Measurements from ENCODE around the gene KASH5.

KASH5 gene

DNA sequence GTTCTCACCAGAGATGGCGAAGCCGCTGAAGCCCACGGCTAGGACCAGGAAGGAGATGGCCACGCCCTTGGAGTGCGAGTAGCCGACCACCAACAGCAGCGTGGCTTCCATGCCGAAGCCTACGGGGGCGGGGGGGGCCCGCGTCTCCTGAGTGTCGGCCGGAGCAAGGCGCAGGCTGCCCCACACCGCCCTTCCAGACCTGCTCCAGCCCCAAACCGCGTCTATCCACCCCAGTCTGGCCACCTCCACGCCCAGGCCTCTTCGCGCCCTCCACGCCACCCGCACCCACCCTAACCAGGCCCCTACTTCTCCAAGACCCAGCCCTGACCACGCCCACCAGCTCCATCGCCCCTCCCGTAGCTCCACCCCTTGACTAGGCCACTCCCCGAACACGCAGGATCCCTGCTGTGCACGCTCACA, 43.3 kb downstream of the KASH5 start:
- Mint-ChIP-seq H3K4me1 (peaks cover 50% of the 10 kb centered on the region), H3K27ac (ENCODE audit: low read depth) (no peak overlapping the region)

DNA sequence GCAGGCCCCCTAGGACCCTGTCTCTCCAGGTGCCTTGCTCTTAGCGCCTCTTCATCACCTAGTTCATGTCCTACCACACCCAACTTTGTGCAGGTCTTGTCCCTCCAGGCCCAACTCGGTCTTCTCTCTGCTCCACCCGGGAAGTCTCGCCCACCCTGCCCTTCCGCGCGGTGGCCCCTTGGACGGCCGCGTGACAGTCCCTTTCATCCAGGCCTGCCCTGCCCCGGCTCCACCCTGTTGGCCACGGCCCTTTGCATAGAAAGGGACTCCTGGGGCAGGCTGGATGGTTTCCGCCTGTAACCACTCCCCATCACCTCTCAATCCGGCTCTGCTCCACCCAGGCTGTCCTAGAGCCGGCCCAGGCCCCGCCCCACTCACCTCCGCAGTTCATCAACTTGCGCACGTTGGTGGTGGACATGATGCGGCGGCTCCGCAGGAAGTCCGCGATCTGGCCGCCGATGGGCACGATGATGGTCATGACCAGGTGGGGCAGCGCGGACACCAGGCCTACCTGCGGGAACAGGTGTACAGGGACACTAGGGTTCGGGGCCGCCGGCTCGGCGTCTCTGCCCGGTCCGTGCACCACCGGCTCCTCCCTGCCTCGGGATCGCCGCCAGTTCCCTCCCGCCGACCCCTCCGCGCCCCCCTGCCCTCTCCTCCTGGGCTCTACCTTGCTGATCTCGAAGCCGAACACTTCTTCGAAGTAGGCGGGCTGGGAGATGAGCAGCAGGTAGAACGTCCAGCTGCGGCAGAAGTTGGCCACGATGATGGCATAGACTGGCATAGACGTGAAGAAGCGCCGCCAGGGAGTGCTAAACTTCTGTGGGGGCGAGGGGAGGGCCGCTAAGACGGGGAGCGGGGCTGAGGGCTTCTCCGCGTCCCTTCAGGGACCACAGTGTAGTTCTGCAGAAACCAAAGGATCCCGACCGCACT, 44.4 kb downstream of the KASH5 start:
- H3K4me1 Mint-ChIP-seq, result peaks cover 47% of the 10 kb centered on the region
- no peak overlapping the region for H3K27ac Mint-ChIP-seq (ENCODE audit: low read depth)
- H3K27me3 Mint-ChIP-seq, result peaks cover 95% of the 10 kb centered on the region
- no peaks in the 10 kb centered on the region for H3K9me3 Mint-ChIP-seq
- H3K4me3 Mint-ChIP-seq, result peak overlapping the region; percentile 34
- ATAC-seq (replicated peaks; ENCODE audit: extremely low read depth, poor library complexity, severe bottlenecking), result no peak
- DNase-seq (ENCODE audit: low spot score in 2 of 2), result no peak
- peaks cover 3% of the 10 kb centered on the region for H3K36me3 Mint-ChIP-seq (ENCODE audit: insufficient read depth)

More for the DNA sequence above, 43.3 kb downstream of the KASH5 start:
- Mint-ChIP-seq H3K27me3 (peaks cover 95% of the 10 kb centered on the region), H3K9me3 (no peaks in the 10 kb centered on the region), H3K4me3 (no peak overlapping the region), H3K36me3 (ENCODE audit: insufficient read depth) (peaks cover 3% of the 10 kb centered on the region)
- ATAC-seq (replicated peaks; ENCODE audit: extremely low read depth, poor library complexity, severe bottlenecking) (no peak), DNase-seq (ENCODE audit: low spot score in 2 of 2) (no peak)

DNA sequence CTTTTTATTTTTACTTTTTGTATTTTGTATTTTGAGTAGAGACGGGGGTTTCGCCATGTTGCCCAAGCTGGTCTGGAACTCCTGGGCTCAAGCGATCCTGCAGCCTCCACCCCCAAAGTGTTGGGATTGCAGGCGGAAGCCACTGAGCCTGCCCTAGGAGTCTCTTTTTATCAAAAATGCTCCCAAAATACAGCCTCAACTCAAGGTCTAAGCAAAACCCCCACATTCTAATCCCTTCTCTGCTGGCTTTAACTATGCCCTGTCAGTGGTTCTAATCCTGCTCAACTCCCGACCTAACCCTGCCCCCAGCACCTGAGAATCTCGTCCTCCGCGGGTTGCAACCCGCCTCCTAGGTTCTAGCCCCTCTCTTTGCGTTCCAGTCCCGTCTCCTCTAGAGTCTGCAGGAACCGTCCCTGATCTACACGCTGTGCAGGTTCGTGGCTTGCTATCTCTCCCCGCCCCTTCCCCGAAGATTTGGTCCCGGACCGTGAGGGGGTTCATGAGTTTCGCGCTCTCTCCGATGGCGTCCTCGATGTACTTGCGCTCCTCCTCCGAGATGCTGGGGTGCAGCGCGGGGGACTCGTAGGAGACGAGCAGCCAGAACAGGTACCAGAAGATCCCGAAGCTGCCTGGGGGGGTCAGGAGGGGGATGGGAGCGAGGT, 45.3 kb downstream of the KASH5 start:
- H3K4me3 Mint-ChIP-seq, result no peak overlapping the region
- H3K27ac Mint-ChIP-seq (ENCODE audit: low read depth), result no peak overlapping the region
- H3K36me3 Mint-ChIP-seq (ENCODE audit: insufficient read depth), result peaks cover 4% of the 10 kb centered on the region
- H3K4me1 Mint-ChIP-seq, result peaks cover 41% of the 10 kb centered on the region
- DNase-seq (ENCODE audit: low spot score in 2 of 2) (no peak), ATAC-seq (replicated peaks; ENCODE audit: extremely low read depth, poor library complexity, severe bottlenecking) (no peak)
- peaks cover 95% of the 10 kb centered on the region for H3K27me3 Mint-ChIP-seq
- H3K9me3 Mint-ChIP-seq, result no peaks in the 10 kb centered on the region

DNA sequence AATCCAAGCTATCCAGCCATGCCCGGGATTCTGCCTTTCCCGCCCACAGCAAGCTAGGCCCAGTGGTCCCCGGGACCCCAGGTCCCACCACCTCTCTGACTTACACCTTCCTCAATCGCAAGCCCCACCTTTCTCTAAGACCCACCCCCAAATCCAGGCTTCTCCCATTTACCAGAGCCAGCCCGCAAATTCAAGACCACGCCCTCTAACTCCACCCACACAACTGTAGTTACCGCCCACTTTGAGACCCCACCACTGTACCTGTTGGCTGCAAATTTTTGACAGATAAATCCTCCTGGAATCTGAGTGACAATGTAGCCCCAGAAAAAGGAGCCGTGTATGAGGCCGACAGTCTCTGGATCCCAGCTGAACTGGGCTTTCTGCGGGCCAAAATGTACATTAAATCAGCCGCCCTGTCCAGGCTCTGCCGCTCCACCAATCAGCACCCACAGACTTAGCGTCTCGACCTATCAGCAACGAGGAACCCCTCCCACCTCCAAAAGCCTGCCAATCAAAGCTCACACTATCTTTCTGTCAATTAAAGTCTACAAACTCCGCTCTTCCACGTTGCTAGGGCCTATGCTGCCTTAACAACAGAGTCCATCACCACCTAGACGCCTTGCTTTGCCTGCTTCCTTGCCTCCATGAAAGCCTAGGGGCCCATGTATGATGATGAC, 47.0 kb downstream of the KASH5 start:
- Mint-ChIP-seq H3K27me3 (peaks cover 95% of the 10 kb centered on the region), H3K4me1 (peaks cover 35% of the 10 kb centered on the region), H3K27ac (ENCODE audit: low read depth) (peak overlapping the region; percentile 2), H3K36me3 (ENCODE audit: insufficient read depth) (peaks cover 4% of the 10 kb centered on the region), H3K9me3 (no peaks in the 10 kb centered on the region), H3K4me3 (no peak overlapping the region)
- no peak for ATAC-seq (replicated peaks; ENCODE audit: extremely low read depth, poor library complexity, severe bottlenecking)
- no peak for DNase-seq (ENCODE audit: low spot score in 2 of 2)

DNA sequence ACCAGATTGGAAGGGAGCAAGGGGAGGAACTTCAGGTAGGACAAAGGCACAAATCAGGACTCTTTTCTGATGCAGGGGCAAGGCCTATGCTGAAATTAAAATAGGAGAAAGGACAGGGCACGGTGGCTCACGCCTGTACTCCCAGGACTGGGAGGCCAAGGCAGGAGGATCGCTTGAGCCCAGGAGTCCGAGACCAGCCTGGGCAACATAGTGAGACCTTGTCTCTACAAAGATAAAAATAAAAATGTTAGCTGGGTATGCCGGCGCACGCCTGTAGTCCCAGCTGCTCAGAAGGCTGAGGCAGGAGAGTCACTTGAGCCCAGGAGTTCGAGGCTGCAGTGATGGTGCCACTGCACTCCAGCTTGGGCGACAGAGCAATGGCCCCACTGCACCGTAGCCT, 47.6 kb downstream of the KASH5 start:
- no peak overlapping the region for H3K4me3 Mint-ChIP-seq
- H3K36me3 Mint-ChIP-seq (ENCODE audit: insufficient read depth), result peaks cover 5% of the 10 kb centered on the region
- H3K27ac Mint-ChIP-seq (ENCODE audit: low read depth), result peak overlapping the region; percentile 2
- DNase-seq (ENCODE audit: low spot score in 2 of 2) (no peak), ATAC-seq (replicated peaks; ENCODE audit: extremely low read depth, poor library complexity, severe bottlenecking) (no peak)
- peaks cover 35% of the 10 kb centered on the region for H3K4me1 Mint-ChIP-seq
- peaks cover 95% of the 10 kb centered on the region for H3K27me3 Mint-ChIP-seq
- no peaks in the 10 kb centered on the region for H3K9me3 Mint-ChIP-seq

DNA sequence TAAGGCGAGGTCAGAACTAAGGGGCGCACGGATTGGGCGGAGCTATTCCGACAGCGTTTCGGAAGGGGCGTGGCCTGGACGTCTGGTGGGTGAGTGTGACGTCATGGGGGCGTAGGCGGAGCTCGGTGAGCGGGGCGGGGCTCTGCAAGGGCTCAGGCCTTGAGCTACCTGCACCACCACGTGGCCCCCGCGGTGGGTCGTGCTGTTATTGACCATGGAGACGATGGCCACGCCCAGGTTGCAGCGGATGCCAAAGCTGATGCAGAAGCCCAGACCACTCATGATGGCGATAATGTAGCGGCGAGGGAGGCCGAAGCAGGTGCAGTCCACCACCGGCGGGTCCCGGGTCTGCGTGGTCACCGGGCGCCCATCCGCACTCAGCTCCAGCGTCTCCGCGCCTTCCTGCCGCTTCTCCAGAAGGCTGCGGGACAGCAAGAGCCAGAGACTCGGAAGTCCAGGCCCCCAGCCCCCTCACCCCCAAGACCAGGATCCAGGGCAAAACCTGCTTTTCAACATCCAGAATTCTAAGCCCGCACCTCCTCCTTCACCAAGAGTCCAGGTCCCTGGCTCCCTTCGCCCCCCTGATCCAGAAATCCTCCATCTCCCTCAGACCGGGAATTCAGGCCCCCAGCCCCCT, 48.5 kb downstream of the KASH5 start:
- H3K4me3 Mint-ChIP-seq, result no peak overlapping the region
- no peaks in the 10 kb centered on the region for H3K9me3 Mint-ChIP-seq
- peak in 1 of 2 donors; percentile 33 for DNase-seq (ENCODE audit: low spot score in 2 of 2)
- no peak for ATAC-seq (replicated peaks; ENCODE audit: extremely low read depth, poor library complexity, severe bottlenecking)
- H3K4me1 Mint-ChIP-seq, result peaks cover 38% of the 10 kb centered on the region
- peak overlapping the region; percentile 2 for H3K27ac Mint-ChIP-seq (ENCODE audit: low read depth)
- H3K27me3 Mint-ChIP-seq, result peaks cover 95% of the 10 kb centered on the region
- peaks cover 8% of the 10 kb centered on the region for H3K36me3 Mint-ChIP-seq (ENCODE audit: insufficient read depth)

DNA sequence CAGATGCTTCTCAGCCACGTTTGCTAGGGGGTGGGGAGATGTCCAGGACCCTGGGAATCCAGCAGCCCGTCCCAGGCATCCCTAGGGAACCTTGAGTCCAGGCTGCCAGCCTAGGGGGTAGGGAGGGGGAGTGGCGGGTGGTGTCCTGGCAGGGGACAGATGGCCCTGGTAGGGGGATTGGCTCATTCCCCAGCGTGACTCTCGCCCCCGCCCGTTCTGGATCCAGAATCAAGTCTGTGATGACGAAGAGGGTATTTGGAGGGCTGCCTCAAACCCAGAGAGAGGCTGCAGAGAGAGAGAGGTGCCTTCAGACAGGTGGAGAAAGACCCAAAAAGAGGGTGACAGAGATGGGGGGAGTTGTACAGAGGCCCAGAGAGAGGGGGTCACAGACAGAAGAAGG, 49.2 kb downstream of the KASH5 start:
- no peak overlapping the region for H3K27ac Mint-ChIP-seq (ENCODE audit: low read depth)
- peaks cover 42% of the 10 kb centered on the region for H3K4me1 Mint-ChIP-seq
- no peak overlapping the region for H3K4me3 Mint-ChIP-seq
- DNase-seq (ENCODE audit: low spot score in 2 of 2) (no peak), ATAC-seq (replicated peaks; ENCODE audit: extremely low read depth, poor library complexity, severe bottlenecking) (no peak)
- H3K9me3 Mint-ChIP-seq, result no peaks in the 10 kb centered on the region
- H3K36me3 Mint-ChIP-seq (ENCODE audit: insufficient read depth), result peaks cover 6% of the 10 kb centered on the region
- peaks cover 95% of the 10 kb centered on the region for H3K27me3 Mint-ChIP-seq

DNA sequence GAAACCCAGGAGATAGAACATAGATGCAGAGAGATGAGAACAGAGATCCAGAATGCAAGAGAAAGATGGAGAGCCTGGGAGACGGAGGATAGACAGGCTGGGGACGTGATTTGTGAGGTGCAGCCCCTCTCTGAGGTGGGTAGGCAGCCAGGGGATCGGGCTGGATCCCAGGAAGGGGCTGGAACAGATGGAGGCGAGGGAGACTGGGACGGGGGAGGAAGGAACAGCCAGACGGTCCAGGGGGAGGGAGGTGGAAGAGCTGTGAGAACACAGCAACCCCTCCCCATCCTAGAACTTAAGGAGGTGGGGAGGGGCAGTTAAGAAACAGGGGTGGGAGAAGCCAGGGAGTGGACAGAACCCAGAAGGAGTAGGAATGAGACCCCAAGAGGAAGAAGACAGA, 50.2 kb downstream of the KASH5 start:
- no peak for DNase-seq (ENCODE audit: low spot score in 2 of 2)
- no peaks in the 10 kb centered on the region for H3K9me3 Mint-ChIP-seq
- H3K4me3 Mint-ChIP-seq, result no peak overlapping the region
- no peak for ATAC-seq (replicated peaks; ENCODE audit: extremely low read depth, poor library complexity, severe bottlenecking)
- no peak overlapping the region for H3K27ac Mint-ChIP-seq (ENCODE audit: low read depth)
- H3K4me1 Mint-ChIP-seq, result peaks cover 41% of the 10 kb centered on the region
- peaks cover 5% of the 10 kb centered on the region for H3K36me3 Mint-ChIP-seq (ENCODE audit: insufficient read depth)
- peaks cover 91% of the 10 kb centered on the region for H3K27me3 Mint-ChIP-seq

DNA sequence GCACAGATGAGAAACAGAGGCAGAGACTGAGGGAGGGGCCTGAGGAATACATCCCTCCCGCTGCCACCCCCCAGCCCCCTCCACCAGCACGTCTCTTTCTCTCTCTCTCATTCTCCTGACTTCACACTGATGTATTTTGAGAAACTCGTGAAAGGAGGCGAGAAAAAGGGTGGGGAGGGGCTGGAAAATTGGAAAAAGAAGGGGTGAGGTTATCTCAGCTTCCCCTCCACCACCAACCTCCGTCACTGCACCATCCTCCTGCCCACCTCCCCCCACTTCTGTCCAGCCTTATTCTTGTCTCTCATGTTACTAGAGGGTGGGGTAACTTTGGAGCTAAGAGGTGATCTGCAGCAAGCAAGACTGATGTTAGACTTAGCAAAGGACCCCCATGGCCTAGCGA, 51.8 kb downstream of the KASH5 start:
- Mint-ChIP-seq H3K36me3 (ENCODE audit: insufficient read depth) (peaks cover 9% of the 10 kb centered on the region), H3K9me3 (no peaks in the 10 kb centered on the region), H3K4me3 (no peak overlapping the region), H3K27me3 (peaks cover 80% of the 10 kb centered on the region), H3K4me1 (peaks cover 51% of the 10 kb centered on the region), H3K27ac (ENCODE audit: low read depth) (no peak overlapping the region)
- no peak for ATAC-seq (replicated peaks; ENCODE audit: extremely low read depth, poor library complexity, severe bottlenecking)
- no peak for DNase-seq (ENCODE audit: low spot score in 2 of 2)

DNA sequence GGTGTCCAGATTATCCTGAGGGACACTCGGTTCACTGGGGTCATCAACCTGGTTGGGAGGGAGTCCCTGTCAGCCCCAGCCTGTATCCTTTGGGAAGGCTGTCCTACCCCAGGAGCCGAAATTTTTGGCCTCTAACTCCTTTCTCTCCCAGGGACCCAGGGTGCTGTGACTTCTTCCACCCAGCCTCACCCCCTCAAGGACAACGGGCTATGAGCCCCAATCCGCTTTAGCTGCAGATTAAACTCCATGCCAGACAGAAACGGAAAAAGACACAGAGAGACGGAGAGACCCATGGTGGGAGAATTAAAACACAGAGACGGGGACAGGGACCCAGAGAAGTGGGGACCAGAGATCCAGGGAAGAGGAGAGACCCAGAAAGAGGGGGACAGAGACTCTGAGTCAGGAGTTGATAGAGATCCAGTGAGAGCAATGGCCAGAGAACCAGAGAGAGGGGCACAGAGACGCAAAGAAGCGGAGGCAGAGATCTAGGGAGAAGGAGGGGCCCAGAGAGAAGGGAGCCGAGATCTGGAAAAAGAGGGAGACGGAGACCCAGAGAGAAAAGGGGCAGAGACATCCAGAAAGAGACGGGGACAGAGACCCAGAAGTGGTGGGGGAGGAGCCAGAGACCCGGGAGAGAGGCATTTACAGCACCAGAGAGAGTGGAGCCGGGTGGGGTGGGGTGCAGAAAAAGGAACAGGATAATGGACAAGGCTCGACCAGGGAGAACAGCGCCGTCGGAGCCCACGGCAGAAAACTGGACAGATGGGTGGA, 52.6 kb downstream of the KASH5 start:
- H3K4me1 Mint-ChIP-seq, result peaks cover 56% of the 10 kb centered on the region
- no peaks in the 10 kb centered on the region for H3K9me3 Mint-ChIP-seq

DNA sequence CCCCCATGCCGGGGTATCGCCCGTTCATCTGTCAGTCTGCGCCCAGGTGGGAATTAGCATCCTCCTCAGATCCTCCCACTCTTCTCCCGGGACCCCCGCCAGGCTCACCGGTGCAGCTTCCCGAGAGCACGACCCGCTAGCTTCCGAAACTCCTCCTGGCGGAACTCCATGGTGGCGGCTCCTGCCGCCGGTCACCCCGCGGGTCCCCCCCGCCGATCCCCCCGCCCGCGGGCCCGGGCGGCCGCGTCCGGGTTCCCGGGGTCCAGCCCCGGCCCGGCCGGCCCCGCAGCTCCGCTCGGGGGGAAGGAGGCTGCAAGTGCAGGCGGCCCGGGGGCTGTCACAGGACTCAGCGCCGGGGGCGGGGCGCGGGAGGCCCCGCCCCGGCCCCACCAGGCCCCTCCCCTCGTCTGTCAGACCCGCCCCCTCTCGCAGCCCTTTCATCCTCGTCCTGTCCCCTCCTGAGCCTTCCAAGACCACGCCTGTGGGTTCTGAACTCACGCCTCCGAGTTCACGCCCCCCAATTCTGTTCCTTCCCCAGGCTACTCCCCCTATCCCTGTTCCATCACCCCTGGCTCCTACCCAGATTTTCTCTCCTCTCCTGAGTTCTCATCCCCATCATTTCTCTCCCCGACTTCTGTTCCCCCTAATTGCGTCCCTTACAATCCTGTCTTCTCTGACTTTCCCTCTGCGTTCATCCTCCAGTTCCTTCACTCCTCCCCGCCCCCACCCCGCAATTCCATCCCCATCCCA, 53.3 kb downstream of the KASH5 start, which contains the start of gene SLC17A7:
SLC17A7 (minus strand) TSS at position 318 of the 750 bp plus-strand sequence; CDS start at position 170, 148 bp downstream.
- peak within 1 kb of the TSS; percentile 74 for H3K27ac Mint-ChIP-seq (ENCODE audit: low read depth)
- H3K9me3 Mint-ChIP-seq, result no peaks in the 10 kb centered on the region
- DNase-seq (ENCODE audit: low spot score in 2 of 2), result no peak
- H3K4me3 Mint-ChIP-seq, result peak within 1 kb of the TSS; percentile 75
- H3K36me3 Mint-ChIP-seq (ENCODE audit: insufficient read depth), result peaks cover 11% of the 10 kb centered on the region
- H3K4me1 Mint-ChIP-seq, result peaks cover 50% of the 10 kb centered on the region
- peaks cover 65% of the 10 kb centered on the region for H3K27me3 Mint-ChIP-seq
- ATAC-seq (replicated peaks; ENCODE audit: extremely low read depth, poor library complexity, severe bottlenecking), result no peak

More for the DNA sequence above, 52.6 kb downstream of the KASH5 start:
- ATAC-seq (replicated peaks; ENCODE audit: extremely low read depth, poor library complexity, severe bottlenecking), result no peak
- H3K36me3 Mint-ChIP-seq (ENCODE audit: insufficient read depth), result peaks cover 9% of the 10 kb centered on the region
- no peak for DNase-seq (ENCODE audit: low spot score in 2 of 2)
- H3K4me3 Mint-ChIP-seq, result peak overlapping the region; percentile 53
- peak overlapping the region; percentile 74 for H3K27ac Mint-ChIP-seq (ENCODE audit: low read depth)
- H3K27me3 Mint-ChIP-seq, result peaks cover 72% of the 10 kb centered on the region
